Measurements from ENCODE around the gene DNASE2B. TPM values are rescaled to one million over a fixed set of nuclear protein-coding genes. Genes with fewer than 3 reads are reported as not detected.

The DNASE2B gene
- total RNA-seq, 1 donor from 2014 or later, result not detected

- Mint-ChIP-seq H3K9me3 (no peaks in the 10 kb centered on the region), H3K27me3 (peaks cover 5% of the 10 kb centered on the region), H3K4me3 (no peak overlapping the region), H3K27ac (no peak overlapping the region), H3K36me3 (ENCODE audit: low read depth) (no peaks in the 10 kb centered on the region), H3K4me1 (no peaks in the 10 kb centered on the region)
- intact Hi-C loops (cut with micrococcal nuclease), result no loop called here
- DNase-seq (no peak), ATAC-seq (ENCODE audit: low read depth) (no peak)
- CTCF ChIA-PET, result no interaction called here
- POLR2A ChIA-PET, result no interaction called here
- TF ChIP-seq CTCF (IDR thresholded peaks at IDR 0.05), result no peak
Observed at GRCh38 chr1:84360316-84360715, 38.0 kb upstream of the DNASE2B start.

GRCh38 chr1:84361796-84362195, 36.5 kb upstream of the DNASE2B start:
- ChIA-PET CTCF (no interaction called here), POLR2A (no interaction called here)
- no peak for TF ChIP-seq CTCF (IDR thresholded peaks at IDR 0.05)
- no peaks in the 10 kb centered on the region for H3K4me1 Mint-ChIP-seq
- H3K9me3 Mint-ChIP-seq, result no peaks in the 10 kb centered on the region
- no peak for ATAC-seq (ENCODE audit: low read depth)
- peaks cover 2% of the 10 kb centered on the region for H3K27me3 Mint-ChIP-seq
- no peak overlapping the region for H3K27ac Mint-ChIP-seq
- intact Hi-C loops (cut with micrococcal nuclease), result no loop called here
- no peak overlapping the region for H3K4me3 Mint-ChIP-seq
- no peak for DNase-seq
- no peaks in the 10 kb centered on the region for H3K36me3 Mint-ChIP-seq (ENCODE audit: low read depth)

- no peak overlapping the region for H3K27ac Mint-ChIP-seq
- no peaks in the 10 kb centered on the region for H3K4me1 Mint-ChIP-seq
- no peak for TF ChIP-seq CTCF (IDR thresholded peaks at IDR 0.05)
- DNase-seq (no peak), ATAC-seq (ENCODE audit: low read depth) (no peak)
- ChIA-PET CTCF (no interaction called here), POLR2A (no interaction called here)
- H3K36me3 Mint-ChIP-seq (ENCODE audit: low read depth), result no peaks in the 10 kb centered on the region
- H3K4me3 Mint-ChIP-seq, result no peak overlapping the region
- no peaks in the 10 kb centered on the region for H3K9me3 Mint-ChIP-seq
- intact Hi-C loops (cut with micrococcal nuclease), result no loop called here
- no peaks in the 10 kb centered on the region for H3K27me3 Mint-ChIP-seq
Observed at GRCh38 chr1:84363019-84363418, 35.3 kb upstream of the DNASE2B start.

- ATAC-seq (ENCODE audit: low read depth) (no peak), DNase-seq (no peak)
- no peaks in the 10 kb centered on the region for H3K36me3 Mint-ChIP-seq (ENCODE audit: low read depth)
- TF ChIP-seq CTCF (IDR thresholded peaks at IDR 0.05), result no peak
- H3K27ac Mint-ChIP-seq, result no peak overlapping the region
- POLR2A ChIA-PET, result no interaction called here
- CTCF ChIA-PET, result no interaction called here
- intact Hi-C loops (cut with micrococcal nuclease), result no loop called here
- H3K4me1 Mint-ChIP-seq, result no peaks in the 10 kb centered on the region
- no peaks in the 10 kb centered on the region for H3K27me3 Mint-ChIP-seq
- no peak overlapping the region for H3K4me3 Mint-ChIP-seq
- H3K9me3 Mint-ChIP-seq, result no peaks in the 10 kb centered on the region
Observed at GRCh38 chr1:84363622-84364021, 34.7 kb upstream of the DNASE2B start.

- ChIA-PET CTCF (no interaction called here), POLR2A (no interaction called here)
- no peak overlapping the region for H3K27ac Mint-ChIP-seq
- intact Hi-C loops (cut with micrococcal nuclease), result no loop called here
- no peaks in the 10 kb centered on the region for H3K9me3 Mint-ChIP-seq
- no peak overlapping the region for H3K4me3 Mint-ChIP-seq
- ATAC-seq (ENCODE audit: low read depth), result peak; percentile 49
- DNase-seq, result no peak
- no peaks in the 10 kb centered on the region for H3K4me1 Mint-ChIP-seq
- no peak for TF ChIP-seq CTCF (IDR thresholded peaks at IDR 0.05)
- no peaks in the 10 kb centered on the region for H3K27me3 Mint-ChIP-seq
- no peaks in the 10 kb centered on the region for H3K36me3 Mint-ChIP-seq (ENCODE audit: low read depth)
Observed at GRCh38 chr1:84365225-84366221, 32.8 kb upstream of the DNASE2B start.
